Measurements from ENCODE around the gene GSX2. TPM values are rescaled to one million over a fixed set of nuclear protein-coding genes. Genes with fewer than 3 reads are reported as not detected.
"Not testable (repeated sequence)": the region's sequence is repeated elsewhere in the genome, so short reads cannot be mapped to it uniquely, and the experiment has no call there.

GSX2 gene
- total RNA-seq = 0.58 TPM

DNA sequence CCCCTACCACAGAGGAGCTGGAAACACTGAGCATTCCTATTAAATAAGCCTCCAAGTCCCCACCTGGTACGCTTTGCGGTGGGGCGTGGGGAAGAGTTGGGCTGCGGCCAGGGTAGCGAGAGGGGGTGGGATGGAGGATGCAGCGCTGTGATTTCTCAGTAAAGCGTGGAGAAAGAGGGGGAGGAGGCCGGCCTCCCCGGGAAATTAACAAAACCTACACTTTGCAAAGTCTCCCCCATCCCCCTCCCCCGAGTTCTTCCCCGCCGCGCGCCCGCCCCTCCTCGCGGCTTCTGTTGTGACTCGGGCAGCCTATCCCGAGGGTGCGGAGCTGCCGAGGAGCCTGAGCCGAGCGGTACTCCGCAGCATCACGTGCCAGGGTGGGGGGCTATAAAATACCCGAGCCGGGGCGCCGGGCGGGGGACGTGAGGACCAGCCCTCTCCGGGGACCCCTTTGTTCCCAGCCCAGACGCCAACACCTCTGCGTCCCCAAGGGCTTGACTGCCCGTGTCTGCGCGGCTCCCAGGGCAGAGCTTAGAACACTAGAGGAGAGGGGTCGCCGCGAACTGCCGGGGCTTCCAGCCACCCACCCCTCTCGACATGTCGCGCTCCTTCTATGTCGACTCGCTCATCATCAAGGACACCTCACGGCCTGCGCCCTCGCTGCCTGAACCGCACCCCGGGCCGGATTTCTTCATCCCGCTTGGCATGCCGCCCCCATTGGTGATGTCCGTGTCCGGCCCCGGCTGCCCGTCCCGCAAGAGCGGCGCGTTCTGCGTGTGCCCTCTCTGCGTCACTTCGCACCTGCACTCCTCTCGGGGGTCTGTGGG is at the start of gene GSX2:
Gene GSX2 (plus strand): TSS at position 416 of the 827 bp plus-strand sequence. CDS start 182 bp downstream, at position 598.
- intact Hi-C loops (cut with DNase I) = no loop called here
- peak; percentile 65 for DNase-seq (ENCODE audit: low spot score)
- ATAC-seq = peak; percentile 38

DNA sequence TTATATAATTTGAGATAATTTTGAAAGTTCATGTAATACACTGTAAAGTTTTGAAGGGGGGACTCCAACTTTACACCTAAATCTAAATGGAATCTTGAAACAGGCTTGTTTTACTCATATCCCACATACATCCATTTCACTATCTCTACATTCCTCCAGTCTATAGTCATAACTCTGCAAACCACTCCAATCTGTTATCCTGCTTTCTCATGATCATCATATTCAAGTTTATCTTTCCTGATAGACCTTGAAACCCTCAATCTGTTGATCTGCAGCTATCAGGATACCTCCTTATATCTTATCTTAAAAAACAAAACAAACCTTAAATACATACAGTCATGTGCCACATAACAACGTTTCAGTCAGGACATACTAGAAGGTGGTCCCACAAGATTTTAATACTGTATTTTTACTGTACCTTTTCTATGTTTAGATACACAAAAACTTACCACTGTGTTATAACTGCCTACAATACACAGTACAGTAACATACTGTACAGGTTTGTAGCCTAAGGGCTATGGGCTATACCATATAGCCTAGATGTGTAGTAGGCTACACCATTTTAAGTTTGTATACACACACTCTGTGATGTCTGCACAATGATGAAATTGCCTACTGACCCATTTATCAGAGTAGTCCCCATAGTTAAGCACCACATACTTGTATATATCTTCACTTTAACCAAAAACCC is 49.6 kb upstream of the GSX2 start:
- intact Hi-C loops (cut with DNase I) = no loop called here
- ATAC-seq (no peak), DNase-seq (ENCODE audit: low spot score) (no peak)

DNA sequence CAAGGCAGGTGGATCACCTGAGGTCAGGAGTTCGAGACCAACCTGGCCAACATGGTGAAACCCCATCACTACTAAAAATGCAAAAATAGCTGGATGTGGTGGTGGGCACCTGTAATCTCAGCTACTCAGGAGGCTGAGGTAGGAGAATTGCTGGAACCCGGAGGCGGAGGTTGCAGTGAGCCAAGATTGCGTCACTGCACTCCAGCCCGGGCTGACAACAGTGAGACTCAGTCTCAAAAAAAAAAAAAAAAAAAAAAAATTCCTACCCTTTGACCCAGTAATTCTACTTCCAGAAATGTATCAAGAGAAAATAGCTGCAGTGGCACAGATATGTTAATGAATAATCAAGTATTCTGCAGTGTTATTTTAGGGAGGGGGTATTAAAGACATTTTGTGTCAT is 46.6 kb upstream of the GSX2 start:
- intact Hi-C loops (cut with DNase I); DNase-seq (ENCODE audit: low spot score); ATAC-seq: not testable (repeated sequence)

DNA sequence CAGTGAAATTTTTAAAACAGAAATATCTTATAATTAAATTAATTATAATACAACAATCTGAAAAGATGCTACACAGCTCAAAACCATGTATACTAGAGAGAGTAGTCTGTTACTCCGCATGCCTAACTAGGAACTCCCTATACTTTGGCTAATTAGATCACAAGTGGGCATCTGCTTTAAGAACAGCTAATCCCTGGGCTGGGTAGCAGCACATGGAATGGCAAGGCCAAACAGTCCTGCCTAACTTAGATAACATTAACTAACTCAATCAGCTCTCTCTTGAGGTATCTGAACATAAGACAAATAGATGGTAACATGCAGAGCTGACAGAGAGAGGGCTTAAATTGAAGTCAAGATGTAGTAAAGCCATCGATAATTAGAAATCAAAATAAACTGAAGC is 45.5 kb upstream of the GSX2 start:
- DNase-seq (ENCODE audit: low spot score) (no peak), ATAC-seq (no peak)
- intact Hi-C loops (cut with DNase I) = no loop called here

DNA sequence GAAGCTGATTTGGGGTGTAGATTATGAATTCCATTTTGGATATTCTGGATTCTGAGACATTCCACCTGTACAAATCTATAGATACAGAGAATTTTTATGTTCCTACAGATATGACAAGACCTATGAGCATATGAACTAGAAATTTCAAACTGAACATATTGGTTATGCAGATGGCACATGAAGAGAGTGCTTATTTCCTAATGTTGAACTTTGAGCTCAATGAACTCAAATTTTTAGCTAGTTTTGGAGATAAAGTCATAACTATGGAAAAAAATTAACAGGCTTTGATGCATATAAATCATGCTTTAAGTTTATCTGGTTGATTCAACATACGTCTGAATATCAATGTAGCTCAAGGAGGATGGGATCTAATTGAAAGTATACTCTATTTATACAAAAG is 44.5 kb upstream of the GSX2 start:
- intact Hi-C loops (cut with DNase I) = no loop called here
- ATAC-seq (no peak), DNase-seq (ENCODE audit: low spot score) (no peak)

DNA sequence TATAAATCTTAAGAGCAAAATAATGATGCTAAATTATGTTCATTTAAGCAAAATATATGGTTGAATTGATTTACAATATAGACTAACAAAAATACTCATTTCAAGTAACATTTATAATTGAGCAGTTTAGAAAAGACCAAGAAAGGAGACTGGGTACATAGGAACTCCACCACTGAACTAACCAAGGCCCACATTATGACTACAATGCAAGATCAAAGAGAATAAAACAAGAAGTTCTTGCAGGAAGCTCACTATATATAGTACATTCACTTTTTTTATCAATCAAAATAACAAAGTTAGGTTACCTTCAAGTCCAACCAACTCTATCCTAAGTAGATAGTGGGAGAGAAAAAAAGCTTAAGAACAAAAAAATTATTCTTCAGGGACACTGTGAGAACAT is 43.6 kb upstream of the GSX2 start:
- intact Hi-C loops (cut with DNase I) = no loop called here
- DNase-seq (ENCODE audit: low spot score) = no peak
- ATAC-seq = no peak

DNA sequence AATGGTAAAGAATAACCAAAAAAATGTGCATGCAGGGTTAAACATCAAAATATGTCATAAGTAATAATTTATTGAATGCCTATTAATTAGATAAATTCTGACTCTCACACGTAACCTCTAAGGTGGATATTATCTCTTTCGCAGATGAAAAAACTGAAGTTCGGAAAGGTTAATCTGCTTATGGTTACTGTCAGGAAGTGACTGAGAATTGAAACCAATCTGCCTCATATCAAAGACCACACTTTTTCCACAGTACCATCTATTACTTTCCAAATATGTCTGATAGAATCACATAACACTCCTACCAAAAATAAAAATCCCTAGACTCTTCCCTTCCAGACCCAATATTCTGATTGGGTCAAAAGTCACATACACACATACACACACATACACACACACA is 41.8 kb upstream of the GSX2 start:
- intact Hi-C loops (cut with DNase I) = no loop called here
- ATAC-seq (no peak), DNase-seq (ENCODE audit: low spot score) (no peak)

DNA sequence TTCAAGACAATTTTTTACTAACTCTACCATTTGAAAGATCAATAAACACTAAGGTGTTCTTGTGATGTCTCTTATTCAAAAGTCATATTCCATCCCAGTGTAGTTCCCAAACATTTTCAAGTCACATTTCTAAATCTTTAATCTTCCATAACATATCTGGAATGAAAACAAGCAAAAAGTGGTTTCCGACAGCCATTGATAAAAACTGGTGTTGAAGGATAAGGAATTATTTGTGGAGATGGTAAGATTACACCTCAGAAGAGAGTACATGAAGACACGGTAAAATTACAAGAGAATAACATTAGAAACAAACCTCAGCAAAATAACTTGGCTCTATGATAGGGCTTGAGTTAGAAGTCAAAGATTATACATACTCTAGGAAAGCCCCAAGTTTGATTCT is 39.8 kb upstream of the GSX2 start:
- DNase-seq (ENCODE audit: low spot score) = no peak
- no peak for ATAC-seq
- intact Hi-C loops (cut with DNase I) = no loop called here

DNA sequence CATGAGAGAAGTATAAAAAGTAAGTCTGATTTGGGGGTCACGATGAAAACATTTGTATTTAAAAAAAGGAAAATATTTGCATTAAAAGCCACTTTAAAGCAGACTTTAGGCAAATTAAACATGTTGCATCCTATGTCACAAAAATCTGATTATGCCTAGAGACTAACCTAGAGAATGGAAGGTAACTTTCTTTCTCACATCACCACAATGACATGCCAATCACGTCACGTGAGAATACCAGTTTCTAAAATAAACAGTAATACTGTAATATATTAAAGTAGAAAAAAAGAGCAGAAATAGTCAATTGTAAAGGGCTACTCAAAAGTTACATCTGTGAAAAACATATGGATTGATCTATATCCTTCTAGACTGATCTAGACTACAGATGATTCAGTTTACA is 38.9 kb upstream of the GSX2 start:
- intact Hi-C loops (cut with DNase I) = no loop called here
- DNase-seq (ENCODE audit: low spot score) (no peak), ATAC-seq (no peak)

DNA sequence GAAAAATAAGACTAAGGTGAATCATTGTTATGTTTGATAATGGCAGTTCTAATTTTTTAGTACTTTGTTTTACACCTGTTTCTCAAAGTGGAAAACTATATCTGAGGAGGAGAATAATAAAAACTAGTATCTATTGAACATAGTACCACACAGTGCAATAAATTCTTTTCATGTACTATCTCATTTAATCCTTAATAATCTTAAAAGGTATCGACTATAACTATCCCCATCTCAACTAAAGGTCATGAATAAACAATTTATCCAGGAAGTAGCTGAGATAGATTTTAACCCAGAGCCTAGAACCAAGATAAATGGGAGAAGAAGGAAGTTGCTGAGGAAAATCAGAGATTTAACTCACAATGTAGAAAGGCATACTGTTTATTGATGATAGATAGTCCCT is 38.1 kb upstream of the GSX2 start:
- DNase-seq (ENCODE audit: low spot score) (no peak), ATAC-seq (no peak)
- intact Hi-C loops (cut with DNase I) = no loop called here

DNA sequence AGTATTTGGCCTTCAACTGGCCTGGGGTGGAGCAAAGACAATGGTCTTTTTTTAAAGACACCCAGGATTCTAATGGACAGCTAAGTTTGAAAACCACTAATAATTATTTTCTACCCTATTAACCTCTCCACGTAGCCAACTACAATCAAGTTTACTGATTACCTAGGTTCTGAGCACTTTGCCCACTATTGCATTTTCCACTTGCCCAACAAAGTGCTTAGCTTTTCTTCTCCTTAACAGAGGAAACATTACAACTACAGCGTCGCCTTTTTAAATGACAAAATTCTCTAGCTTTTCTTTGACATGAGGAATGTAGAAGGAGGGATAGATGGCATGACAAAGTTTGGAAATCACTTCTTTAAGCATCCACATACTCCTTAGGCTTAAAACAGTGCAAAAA is 37.6 kb upstream of the GSX2 start:
- intact Hi-C loops (cut with DNase I) = no loop called here
- ATAC-seq (no peak), DNase-seq (ENCODE audit: low spot score) (no peak)

DNA sequence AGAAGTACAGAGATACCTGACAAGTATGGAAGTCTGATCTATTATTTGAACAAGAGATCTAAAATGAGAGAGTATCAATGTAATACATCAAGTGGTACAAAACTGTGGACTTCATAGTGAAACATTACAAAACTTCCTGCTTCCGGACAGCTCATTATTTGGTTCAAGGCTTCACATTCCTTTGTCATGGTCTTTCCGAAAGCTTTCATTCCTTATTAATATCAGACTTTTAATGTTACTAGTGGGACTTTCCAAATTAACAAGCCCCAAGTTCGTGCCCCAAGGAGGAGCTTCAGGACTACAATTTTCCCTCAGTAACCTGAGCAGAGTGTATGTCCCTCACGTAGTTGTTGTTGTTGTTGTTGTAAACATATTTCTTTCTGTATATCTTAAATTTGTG is 36.7 kb upstream of the GSX2 start:
- intact Hi-C loops (cut with DNase I) = no loop called here
- DNase-seq (ENCODE audit: low spot score) = no peak

DNA sequence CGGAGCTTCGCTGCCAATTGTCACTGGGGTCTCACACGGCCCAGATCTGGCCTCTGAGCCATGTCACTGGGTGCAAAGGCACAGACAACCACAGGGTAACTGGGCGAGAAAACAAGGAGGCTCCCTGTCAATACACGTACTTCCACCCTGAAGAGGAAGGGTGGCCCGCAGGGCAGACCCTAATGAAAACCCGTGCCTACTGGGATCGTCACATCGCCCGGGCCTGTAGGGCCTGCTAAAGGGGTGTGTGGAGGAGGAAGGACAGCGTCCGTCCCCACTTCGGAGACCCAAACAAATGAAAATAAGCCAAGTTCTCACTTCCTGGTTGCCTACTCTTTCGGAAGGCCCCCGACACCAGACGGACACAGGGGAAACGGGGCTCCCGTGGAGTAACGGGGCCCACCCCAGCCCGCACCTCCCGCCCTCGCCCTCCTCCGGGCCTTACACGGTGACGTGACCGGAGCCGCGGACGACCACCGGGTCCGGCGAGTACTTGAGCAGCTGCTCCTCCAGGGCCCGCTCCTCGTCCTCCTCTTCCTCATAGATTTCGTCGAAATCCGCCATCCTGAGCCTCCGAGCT is 36.1 kb upstream of the GSX2 start:
- DNase-seq (ENCODE audit: low spot score) (peak; percentile 71), ATAC-seq (peak; percentile 54)
- intact Hi-C loops (cut with DNase I) = no loop called here

More for the DNA sequence above, 36.7 kb upstream of the GSX2 start:
- no peak for ATAC-seq

DNA sequence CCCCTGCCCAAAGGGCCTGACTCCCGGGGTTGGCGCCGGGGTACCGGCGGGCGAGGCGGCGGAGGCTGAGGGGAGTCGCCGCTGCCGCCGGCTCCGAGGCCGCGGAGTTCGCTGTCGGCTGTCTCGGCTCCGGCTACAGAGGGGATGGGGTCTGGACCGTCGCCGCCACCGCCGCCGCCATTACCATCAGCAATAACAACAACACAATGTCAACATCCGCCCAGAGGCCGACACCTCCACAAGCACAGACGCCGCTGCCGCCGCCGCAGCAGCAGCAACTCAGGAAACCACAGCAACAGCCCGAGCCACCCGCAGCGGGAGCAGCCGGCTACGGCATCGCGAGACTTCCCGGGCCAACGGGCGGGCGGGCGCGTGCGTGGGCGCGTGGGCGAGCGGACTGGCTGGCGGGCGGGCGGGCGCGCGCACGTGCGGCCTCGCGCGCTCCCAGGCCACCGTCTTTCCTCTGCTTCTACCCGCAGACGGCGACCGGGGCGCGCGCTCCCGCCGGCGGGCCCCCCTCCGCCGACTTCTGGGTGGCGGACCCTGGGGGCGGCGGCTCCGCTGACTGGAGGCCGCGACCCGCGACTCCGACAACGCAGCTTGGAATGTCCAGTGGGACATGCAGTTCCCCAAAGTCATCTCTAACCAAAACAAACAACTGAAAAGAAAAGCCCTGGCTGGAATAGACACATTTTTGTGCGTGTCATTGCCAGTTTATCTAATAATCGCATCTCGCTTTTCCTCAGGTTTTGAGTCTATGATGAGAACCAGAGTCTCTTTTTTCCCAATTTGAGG is 35.4 kb upstream of the GSX2 start, which contains the start of gene CHIC2:
Gene CHIC2 (minus strand): TSS at position 289 of the 795 bp plus-strand sequence. CDS start 305 bp downstream, outside the sequence.
- peak; percentile 98 for DNase-seq (ENCODE audit: low spot score)
- ATAC-seq = peak; percentile 92
- intact Hi-C loops (cut with DNase I) = no loop called here

DNA sequence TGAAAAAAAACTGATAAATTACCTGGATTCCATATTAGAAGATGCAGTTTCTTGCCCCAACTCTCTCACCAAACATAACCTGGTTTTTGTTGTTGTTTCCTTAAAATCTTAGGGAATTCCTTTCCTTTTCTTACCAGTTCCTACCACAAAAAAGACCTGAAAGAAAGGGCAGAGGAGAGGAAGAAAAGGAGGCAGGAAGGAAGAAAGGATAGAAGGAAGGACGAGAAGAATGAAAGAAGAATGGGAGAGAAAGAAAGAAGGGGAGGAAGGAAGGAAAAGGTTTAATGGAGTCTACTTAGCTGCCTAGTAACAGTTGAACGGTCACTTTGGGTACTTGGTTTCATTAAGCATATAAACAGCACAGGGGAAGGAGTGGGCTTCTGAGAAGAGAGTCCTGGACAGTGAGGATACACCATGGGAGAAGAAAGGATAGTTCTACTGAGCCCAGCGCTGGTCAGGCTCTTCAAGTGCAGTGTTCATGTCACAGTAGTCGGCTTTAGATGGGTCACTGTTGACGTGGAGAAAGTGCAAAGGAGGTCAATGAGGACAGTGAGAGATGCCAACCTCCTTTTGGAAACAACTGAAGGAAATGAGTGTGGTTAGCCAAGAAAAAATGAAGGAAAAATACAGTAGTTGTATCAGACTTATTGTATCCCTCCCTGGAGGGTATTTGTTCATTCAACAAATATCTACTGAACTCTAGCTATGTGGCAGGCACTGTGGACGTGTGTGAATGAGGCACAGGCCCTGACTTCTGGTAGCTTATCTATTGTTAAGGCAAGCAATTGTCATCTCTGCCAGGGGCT is 34.5 kb upstream of the GSX2 start:
- intact Hi-C loops (cut with DNase I) = no loop called here

DNA sequence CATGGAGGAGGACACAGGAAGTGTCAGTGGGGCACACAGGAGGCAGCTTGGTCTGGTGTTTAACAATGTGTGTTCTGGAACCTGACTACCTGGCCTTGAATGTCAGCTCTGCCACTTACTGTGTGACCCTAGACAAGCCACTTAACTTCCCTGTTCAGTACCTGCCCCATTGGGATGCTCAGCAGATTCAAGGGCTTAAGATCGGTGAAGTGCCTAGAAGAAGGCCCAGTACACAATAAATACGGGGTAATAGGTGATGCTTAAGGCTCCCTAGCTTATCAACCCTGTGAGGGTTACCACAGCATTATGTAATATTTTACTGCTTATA is 33.9 kb upstream of the GSX2 start:
- ATAC-seq (no peak), DNase-seq (ENCODE audit: low spot score) (no peak)
- intact Hi-C loops (cut with DNase I) = no loop called here

More for the DNA sequence above, 34.5 kb upstream of the GSX2 start:
- ATAC-seq = peak; percentile 18
- DNase-seq (ENCODE audit: low spot score) = no peak

DNA sequence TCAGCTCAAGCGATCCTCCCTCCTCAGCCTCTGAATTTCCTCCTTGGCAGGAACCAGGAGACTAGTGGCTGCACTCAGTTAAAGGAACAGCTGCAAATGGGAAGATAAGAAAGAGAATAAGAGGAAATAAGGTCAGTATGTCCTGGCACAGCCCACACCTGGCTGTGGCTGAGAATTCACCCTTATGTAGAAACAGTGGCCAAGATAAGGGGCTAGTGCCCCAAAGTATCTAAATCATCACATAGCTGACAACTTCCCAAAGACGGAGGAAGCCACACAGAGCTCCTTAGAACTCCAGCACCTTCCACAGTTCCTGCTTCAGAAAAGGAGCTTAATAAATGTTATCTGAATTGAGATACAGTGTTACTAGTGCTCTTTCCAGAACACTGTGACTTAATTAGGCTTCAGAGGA is 33.2 kb upstream of the GSX2 start:
- intact Hi-C loops (cut with DNase I) = no loop called here
- ATAC-seq (no peak), DNase-seq (ENCODE audit: low spot score) (no peak)

DNA sequence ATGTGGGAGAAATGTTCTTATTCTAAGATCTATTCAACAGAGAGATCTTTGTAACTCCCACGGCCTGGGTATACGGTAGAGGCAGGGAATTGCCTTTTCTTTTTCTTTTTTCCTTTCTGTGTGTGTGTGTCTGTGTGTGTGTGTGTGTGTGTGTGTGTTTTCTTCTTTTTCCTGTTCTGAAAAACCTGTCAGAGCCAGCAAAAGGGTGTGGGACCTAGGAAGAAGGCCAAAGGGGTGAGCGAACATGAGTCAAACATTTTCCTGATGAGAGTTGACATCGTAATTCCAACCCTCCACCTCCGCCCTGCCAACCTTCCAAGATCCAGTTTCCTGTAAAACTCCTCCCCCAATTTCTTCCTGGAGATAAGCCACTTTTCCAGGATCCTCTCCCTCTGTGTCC is 32.8 kb upstream of the GSX2 start:
- intact Hi-C loops (cut with DNase I) = no loop called here
- DNase-seq (ENCODE audit: low spot score) = no peak
- ATAC-seq = peak; percentile 32

Data from sciatic nerve (tissue), 2 donors.